Esophagus muscularis mucosa (tissue), 4 donors: ENCODE results near the gene DYRK2. TPM values are rescaled to one million over a fixed set of nuclear protein-coding genes. Genes with fewer than 3 reads are reported as not detected.
A peak's percentile ranks its signal among the peaks of the same experiment; 100 is the strongest.

ENCODE experiments used
- DNase-seq: peaks from one replicate; pipeline ENCODE4 v3.0.0-alpha.2; 2017; ENCODE audit errors: extremely low spot score
- H3K27ac ChIP-seq, 4 donors: fragments of 200-600 bp; sonication (generic); replicated peaks in 1 of 4; 1 replicate in 3 of 4; 2 replicates in 1 of 4; pipeline ENCODE4 v1.5.1; 2016 to 2019; ENCODE audit warnings: mild to moderate bottlenecking in 1 of 4
- H3K27me3 ChIP-seq, 4 donors: fragments of 200-600 bp; sonication (generic); one replicate each; pipeline versions ENCODE4 v1.5.1 to v1.6.0; 2016 to 2019
- H3K36me3 ChIP-seq, 4 donors: fragments of 200-600 bp; sonication (generic); one replicate each; pipeline ENCODE4 v1.5.1; 2016 to 2019
- H3K4me1 ChIP-seq, 4 donors: fragments of 200-600 bp; sonication (generic); one replicate each; pipeline ENCODE4 v1.5.1; 2016 to 2019
- H3K4me3 ChIP-seq, 4 donors: fragments of 200-600 bp; sonication (generic); 1 replicate in 2 of 4; 2 replicates in 2 of 4; pipeline ENCODE4 v1.5.1; 2016 to 2019; ENCODE audit warnings: mild to moderate bottlenecking in 4 of 4, moderate library complexity in 1 of 4
- H3K9me3 ChIP-seq, 4 donors: fragments of 200-600 bp; sonication (generic); 1 replicate in 3 of 4; 2 replicates in 1 of 4; pipeline ENCODE4 v1.5.1; 2016 to 2019
- CTCF ChIP-seq, 3 experiments: fragments of 200-600 bp in 2 of 3; fragments of 450-650 bp in 1 of 3; sonication (generic) in 2 of 3; IDR thresholded peaks; one replicate each; pipeline ENCODE4 v1.5.1; 2017 to 2019; ENCODE audit warnings: antibody characterized with exemption in 3 of 3, mild to moderate bottlenecking in 2 of 3, moderate library complexity in 1 of 3
- EP300 ChIP-seq: sonication (generic); formaldehyde crosslinking; IDR thresholded peaks from one replicate; pipeline ENCODE4 v1.6.1; 2017; ENCODE audit warnings: antibody characterized with exemption
- POLR2A ChIP-seq: fragments of 450-650 bp; IDR thresholded peaks from one replicate; pipeline ENCODE4 v1.6.1; 2017; ENCODE audit warnings: antibody characterized with exemption, moderate library complexity, mild to moderate bottlenecking, low read depth
- POLR2AphosphoS5 ChIP-seq, 2 donors: sonication (generic); formaldehyde crosslinking; IDR thresholded peaks; one replicate each; pipeline ENCODE4 v1.6.1; 2017; ENCODE audit warnings: antibody characterized with exemption in 2 of 2
- WGBS: methylation state at CpG from one replicate; pipeline ENCODE4 v1.1.5; 2018; 5-methylcytosine and 5-hydroxymethylcytosine counted together
- intact Hi-C: fragments of 100-400 bp; cut with DNase I; formaldehyde crosslinking; loops from one replicate; pipeline ENCODE4 v1.15.1; 2023
- total RNA-seq, 4 donors: library from RNA; depleted of rRNA; stranded (reverse); fragments of >200 nt; gene quantifications; one replicate each; pipeline versions ENCODE4 v1.1.0 to v1.2.1, GENCODE V29; 2016

DYRK2 gene
- total RNA-seq: 10 to 100 TPM; 22.2 to 57.9 (median 36.9) TPM

DNA sequence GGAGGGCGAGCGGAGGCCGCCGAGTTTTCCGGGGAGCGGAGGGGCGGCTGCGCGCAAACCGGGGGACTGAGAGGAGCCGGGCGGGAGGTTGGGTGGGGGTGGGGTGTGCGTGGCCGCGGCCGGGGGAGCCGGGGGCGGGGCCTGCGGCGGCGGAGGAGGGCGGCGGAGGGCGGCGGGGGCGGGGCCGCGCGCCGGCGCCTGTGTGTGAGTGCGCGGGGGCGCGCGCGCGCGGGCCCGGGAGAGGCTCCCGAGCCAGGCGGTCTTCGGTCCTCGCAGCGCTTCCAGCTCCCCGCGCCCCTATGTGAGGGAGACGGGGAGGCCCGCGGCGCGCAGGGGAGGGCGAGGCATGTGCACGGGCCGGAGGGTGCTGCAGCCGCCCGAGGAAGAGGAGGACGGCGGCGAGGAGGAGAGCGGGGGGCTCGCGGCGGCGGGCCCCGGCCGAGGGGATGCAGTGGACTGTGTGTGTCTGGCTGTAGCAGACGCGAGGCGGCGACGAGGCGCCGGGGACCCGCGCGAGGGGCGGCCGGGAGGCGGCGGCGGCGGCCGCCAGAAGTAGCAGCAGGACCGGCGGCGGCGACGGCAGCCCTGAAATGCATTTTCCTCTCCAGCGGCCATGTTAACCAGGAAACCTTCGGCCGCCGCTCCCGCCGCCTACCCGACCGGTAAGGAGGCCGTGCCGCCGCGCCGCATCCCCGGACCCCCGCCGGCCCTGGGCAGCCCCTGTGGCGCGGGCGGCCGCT, at the start of gene DYRK2:
DYRK2 (plus strand) TSS at position 225 of the 740 bp plus-strand sequence; CDS start at position 614, 389 bp downstream.
- TF ChIP-seq CTCF (IDR thresholded peaks at IDR 0.05): no peak
- TF ChIP-seq EP300: no peak
- peak; percentile 80 to 93 for TF ChIP-seq POLR2AphosphoS5 (IDR thresholded peaks at IDR 0.05)
- peak; percentile 77 for TF ChIP-seq POLR2A
- intact Hi-C loops: loop anchor here (5.0 to 10.0 kb wide), 4 partner anchors 211 to 374 kb away; no protein-coding TSS in a partner anchor

DNA sequence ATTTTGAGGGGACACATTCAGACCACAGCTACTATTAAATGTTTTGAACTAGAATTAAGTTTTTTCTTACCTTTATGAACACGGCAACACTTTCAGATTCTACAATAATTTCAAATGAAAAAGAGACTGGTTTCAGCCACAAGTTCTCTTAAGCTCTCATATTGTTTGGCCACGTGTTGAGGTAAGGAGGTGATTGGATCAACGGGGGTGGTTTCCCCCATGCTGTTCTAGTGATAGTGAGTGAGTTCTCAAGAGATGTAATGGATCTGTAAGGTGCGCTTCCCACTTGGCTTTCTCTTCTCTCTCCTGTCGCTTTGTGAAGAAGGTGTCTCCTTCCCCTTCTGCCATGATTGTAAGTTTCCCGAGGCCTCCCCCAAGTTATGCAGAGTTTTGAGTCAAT, 48.9 kb upstream of the DYRK2 start:
- no peak overlapping the region for H3K27ac ChIP-seq
- H3K4me3 ChIP-seq: no peak overlapping the region
- no peaks in the 10 kb centered on the region for H3K27me3 ChIP-seq
- 94% methylated on average over 6 of the region's 6 CpGs for WGBS
- TF ChIP-seq POLR2A (no peak), POLR2AphosphoS5 (IDR thresholded peaks at IDR 0.05) (no peak), EP300 (no peak), CTCF (IDR thresholded peaks at IDR 0.05) (no peak)
- peaks cover 0 to 9% (median 0%) of the 10 kb centered on the region in 4 donors for H3K4me1 ChIP-seq
- intact Hi-C loops: no loop called here
- DNase-seq: peak; percentile 57
- no peaks in the 10 kb centered on the region for H3K36me3 ChIP-seq
- H3K9me3 ChIP-seq: no peaks in the 10 kb centered on the region

More for the DNA sequence above, at the start of gene DYRK2:
- no peaks in the 10 kb centered on the region for H3K36me3 ChIP-seq
- H3K27ac ChIP-seq: peak within 1 kb of the TSS; percentile 96 to 99 (median 98)
- H3K9me3 ChIP-seq: no peaks in the 10 kb centered on the region
- no peak for DNase-seq
- 0% methylated on average over 30 of the region's 109 CpGs for WGBS
- H3K4me3 ChIP-seq: peak within 1 kb of the TSS; percentile 85 to 100 (median 98)
- H3K27me3 ChIP-seq: no peaks in the 10 kb centered on the region
- peaks cover 24 to 51% (median 48%) of the 10 kb centered on the region in 4 donors for H3K4me1 ChIP-seq

DNA sequence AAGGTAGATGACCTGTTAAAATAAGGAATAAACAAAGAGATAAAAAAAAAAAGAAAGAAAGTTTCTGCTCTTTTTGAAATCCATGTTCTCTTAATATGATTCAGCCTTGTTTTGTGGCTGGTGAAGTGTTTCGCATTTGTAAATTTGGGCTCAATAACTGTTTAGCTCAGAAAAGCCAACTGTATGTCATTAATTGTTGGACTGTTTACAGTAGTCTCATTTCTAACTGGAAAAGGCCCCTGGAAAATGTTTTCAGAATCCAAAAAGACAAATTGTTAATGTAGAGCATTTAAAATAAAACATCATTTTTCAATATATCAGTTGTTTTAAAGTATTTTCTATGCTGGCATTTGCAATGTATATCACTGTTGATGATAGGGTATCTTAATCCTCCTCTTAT, 47.4 kb upstream of the DYRK2 start:
- TF ChIP-seq POLR2AphosphoS5 (IDR thresholded peaks at IDR 0.05) (no peak), EP300 (no peak)
- Histone ChIP-seq H3K9me3 (no peaks in the 10 kb centered on the region), H3K27ac (no peak overlapping the region), H3K4me1 (peaks cover 0 to 9% (median 0%) of the 10 kb centered on the region in 4 donors), H3K36me3 (no peaks in the 10 kb centered on the region), H3K27me3 (no peaks in the 10 kb centered on the region), H3K4me3 (no peak overlapping the region)
- DNase-seq: no peak
- 42% methylated on average over 1 of the region's 1 CpG for WGBS
- intact Hi-C loops: no loop called here

DNA sequence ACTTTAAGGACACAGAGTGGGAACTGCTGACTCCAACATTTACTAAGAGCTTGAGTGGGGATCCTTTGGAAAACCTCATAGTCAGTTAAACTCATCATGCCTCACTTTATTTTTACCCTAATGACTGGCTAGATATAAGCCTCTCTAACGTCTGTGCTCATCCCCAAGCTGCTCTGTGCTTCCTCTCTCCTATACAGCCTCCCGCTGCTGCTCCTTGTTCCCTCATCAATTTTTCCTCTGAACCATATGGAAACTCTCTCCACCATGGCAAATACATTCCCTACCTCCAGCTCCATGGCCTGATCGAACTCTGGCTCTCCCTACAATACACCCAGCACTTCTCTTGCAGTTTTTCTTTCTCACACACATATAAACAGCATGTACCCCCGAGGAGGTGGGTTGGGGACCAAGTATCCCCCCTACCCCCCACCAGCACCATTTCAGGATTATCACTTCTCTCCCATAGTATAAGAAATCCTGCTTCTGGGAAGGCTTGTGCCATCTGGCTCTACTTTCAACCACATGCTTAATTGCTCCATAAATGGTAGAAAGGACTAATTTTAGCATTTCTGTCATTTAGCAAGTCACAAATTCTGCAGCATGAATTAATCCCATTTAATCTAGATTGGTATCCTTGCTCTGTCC, 39.2 kb upstream of the DYRK2 start:
- Histone ChIP-seq H3K4me1 (no peaks in the 10 kb centered on the region), H3K27ac (no peak overlapping the region), H3K9me3 (no peaks in the 10 kb centered on the region), H3K36me3 (no peaks in the 10 kb centered on the region), H3K4me3 (no peak overlapping the region), H3K27me3 (no peaks in the 10 kb centered on the region)
- WGBS: 82% methylated on average over 4 of the region's 4 CpGs
- intact Hi-C loops: no loop called here
- peak; percentile 82 for DNase-seq
- no peak for TF ChIP-seq CTCF (IDR thresholded peaks at IDR 0.05)
- TF ChIP-seq POLR2A: no peak
- no peak for TF ChIP-seq EP300
- no peak for TF ChIP-seq POLR2AphosphoS5 (IDR thresholded peaks at IDR 0.05)

- Histone ChIP-seq H3K9me3 (no peaks in the 10 kb centered on the region), H3K4me1 (peaks cover 0 to 11% (median 8%) of the 10 kb centered on the region in 4 donors), H3K27ac (no peak overlapping the region), H3K36me3 (no peaks in the 10 kb centered on the region), H3K4me3 (no peak overlapping the region), H3K27me3 (no peaks in the 10 kb centered on the region)
- no peak for DNase-seq
- TF ChIP-seq EP300 (no peak), POLR2A (no peak), CTCF (IDR thresholded peaks at IDR 0.05) (no peak), POLR2AphosphoS5 (IDR thresholded peaks at IDR 0.05) (no peak)
- 63% methylated on average over 3 of the region's 3 CpGs for WGBS
- intact Hi-C loops: no loop called here
Observed at GRCh38 chr12:67613040-67613439, 35.5 kb upstream of the DYRK2 start.
